ENCODE results near the gene CST3.
"Not testable (repeated sequence)": the region's sequence is repeated elsewhere in the genome, so short reads cannot be mapped to it uniquely, and the experiment has no call there.

CST3 gene

DNA sequence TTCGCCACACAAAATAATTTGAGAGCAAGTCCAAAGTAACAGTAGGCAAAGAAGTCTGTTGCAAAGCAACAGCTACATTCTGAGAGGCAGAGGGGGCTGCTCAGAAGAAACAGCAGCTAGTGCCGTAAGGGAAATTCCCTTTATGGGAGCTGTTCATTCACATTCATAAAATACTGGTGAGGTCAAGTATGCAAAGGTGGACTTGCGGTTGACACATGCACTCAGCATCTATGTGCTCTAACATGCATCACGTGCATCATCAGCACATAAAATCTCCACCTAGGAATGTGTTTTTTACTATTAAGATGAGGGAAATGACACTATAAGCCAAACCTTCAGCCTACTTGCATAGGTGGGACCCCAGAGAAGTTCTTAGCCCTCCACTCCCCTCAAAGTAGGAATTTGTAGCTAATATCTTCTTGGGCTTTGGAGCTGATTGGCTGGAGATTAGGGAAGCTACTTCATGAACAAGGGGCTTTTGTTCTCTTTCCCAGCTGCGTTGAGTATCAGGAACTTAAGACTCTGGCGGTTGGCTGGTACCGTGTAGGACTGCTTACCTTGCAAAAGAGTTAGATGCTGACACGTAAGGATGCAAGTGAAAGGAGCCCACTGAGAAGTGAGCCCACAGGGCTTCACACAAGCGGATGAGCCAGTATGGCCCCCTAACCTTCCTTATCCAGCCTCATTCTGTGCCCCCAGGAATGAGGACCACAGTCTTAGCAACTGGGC is 12.4 kb downstream of the CST3 start:
- peak; percentile 22 for DNase-seq

DNA sequence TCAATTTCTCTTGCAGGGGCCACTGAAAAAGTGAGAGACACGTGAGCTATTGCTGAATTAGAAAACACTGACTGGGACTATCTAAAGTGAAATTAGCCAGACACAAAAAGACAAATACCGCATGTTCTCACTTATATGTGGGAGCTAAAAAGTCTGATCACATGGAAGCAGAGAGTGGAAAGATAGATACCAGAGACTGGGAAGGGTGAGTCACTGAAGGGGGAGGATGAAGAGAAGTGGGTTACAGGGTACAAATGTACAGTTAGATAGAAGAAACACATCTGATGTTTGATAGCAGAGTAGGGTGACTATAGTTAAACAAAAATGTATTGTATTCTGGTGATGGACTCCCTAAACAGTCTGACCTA is 13.4 kb downstream of the CST3 start:
- DNase-seq, result no peak

GRCh38 chr20:23623666-23624323 is 14.0 kb downstream of the CST3 start:
- no peak for DNase-seq

DNA sequence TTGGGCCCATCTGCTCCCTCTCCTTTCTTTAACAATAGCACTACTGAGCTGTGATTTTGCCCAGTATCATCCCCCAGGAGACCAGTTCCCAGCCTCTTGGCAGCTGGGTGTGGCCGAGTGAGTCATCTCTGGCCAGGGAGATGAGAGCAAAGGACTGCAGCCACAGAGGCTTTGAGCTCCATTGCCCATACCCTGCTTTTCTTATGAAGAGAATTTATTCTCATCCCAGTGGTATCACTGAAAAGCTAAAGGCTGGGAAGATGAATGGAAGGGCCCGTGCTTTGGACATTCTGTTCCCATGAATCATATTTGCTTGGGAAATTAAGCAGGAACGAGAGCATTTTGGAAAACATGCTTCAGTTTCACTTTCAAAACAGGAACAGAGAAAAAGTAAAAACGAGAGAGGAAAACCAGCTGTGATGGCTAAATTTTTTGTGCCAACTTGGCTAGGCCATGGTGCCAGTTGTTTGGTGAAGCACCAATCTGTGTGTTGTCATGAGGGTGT is 14.9 kb downstream of the CST3 start:
- DNase-seq, result peak; percentile 60

DNA sequence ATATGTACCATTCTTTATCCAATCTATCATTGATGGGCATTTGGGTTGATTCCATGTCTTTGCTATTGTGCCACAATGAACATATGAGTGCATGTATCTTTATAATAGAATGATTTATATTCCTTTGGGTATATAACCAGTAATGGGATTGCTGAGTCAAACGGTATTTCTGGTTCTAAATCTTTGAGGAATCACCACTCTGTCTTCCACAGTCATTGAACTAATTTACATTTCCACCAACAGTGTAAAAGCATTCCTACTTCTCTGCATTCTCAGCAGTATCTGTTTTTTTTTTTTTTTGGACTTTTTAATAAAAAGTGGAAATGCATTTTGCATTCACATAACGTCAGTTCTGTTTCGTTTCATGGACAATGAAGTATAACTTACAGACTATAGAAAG is 15.4 kb downstream of the CST3 start:
- not testable (repeated sequence) for DNase-seq

DNA sequence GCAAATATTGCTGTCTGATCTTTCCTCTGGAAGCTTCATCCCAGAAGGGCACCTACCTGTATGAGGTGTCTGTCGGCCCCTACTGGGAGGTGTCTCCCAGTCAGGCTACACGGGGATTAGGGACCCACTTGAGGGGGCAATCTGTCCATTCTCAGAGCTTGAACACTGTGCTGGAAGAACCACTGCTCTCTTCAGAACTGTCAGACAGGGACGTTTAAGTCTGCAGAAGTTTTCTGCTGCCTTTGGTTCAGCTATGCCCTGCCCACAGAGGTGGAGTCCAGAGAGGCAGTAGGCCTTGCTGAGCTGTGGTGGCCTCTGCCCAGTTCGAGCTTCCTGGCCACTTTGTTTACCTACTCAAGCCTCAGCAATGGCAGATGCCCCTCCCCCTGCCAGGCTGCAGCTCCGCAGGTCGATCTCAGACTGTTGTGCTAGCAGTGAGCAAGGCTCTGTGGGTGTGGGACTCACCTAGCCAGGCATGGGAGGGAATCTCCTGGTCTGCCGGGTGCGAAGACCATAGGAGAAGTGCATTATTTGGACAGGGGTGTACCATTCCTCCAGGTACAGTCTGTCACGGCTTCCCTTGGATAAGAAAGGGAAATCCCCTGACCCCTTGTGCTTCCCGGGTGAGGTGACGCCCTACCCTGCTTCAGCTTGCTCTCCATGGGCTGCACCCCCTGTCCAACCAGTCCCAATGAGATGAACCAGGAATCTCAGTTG is 16.9 kb downstream of the CST3 start:
- not testable (repeated sequence) for DNase-seq

DNA sequence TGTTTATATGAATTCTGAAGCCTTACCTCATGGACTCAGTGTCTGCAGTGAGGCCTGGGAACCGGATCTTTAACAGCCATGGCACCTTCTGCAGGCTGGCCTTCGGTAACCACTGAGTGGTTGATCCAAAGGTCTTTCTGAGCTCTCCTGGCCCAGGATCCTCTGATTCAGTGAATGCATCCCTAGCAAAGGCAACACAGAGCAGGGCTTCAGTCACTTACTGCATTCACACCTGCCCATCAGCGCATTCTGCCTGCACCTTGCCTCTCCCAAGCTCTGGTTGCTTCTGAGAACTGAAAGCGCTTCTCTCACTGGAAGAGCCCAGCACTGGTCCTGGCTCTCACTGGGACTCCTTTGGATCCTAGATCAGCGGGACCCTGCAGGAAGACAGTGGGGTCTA is 23.6 kb downstream of the CST3 start:
- DNase-seq, result no peak

DNA sequence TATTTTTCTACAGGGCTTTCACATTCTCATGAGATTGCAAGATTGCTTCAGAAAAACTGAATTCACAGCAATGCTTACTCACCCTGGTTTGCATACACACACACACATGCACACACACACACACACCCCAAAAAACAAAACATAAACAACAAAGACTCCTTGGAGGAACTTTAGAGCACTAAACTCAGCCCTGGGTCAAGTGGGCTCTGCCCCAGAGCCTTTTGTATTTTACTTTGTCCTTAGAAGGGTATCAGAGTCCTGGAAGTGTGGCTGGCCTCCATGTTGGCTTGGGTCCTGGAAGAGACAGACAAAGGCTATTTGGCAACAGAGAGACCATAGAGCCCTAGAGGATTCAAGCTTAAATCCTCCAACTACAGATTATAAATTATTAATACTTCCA is 24.1 kb downstream of the CST3 start:
- DNase-seq, result no peak

- no peak for DNase-seq
Observed at GRCh38 chr20:23612396-23612795, 25.4 kb downstream of the CST3 start.

- no peak for DNase-seq
Observed at GRCh38 chr20:23609486-23610109, 28.2 kb downstream of the CST3 start.

DNA sequence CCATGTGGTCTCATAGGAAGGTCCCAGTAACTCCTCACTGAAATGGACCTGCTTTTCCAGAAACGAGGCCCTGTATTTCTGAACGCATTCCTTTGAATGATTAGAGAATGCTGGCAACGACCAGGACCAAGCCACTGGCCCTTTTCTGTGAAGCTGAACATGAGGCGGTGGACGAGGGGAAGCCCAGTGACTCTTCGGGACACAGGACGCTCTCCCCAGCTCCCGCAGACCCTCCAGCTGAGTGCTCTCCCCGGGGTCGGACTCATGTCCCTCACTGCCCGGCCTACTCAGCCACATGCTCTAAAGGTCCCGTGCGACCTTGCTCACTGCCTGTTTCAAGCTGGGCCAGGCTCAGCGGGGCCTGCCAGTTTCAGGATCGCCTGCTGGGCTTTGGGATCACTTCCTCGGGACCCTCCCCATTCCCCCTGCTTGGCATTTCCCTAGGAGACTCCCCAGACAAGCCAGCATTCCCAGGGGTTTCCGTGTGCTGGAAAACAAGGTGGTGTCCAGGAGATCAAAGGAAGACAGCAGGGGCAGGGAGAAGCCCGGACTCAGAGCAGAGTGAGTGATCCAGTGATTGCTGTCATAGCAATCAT is 29.4 kb downstream of the CST3 start:
- no peak for DNase-seq

- no peak for DNase-seq
Observed at GRCh38 chr20:23607497-23608245, 30.1 kb downstream of the CST3 start.

DNA sequence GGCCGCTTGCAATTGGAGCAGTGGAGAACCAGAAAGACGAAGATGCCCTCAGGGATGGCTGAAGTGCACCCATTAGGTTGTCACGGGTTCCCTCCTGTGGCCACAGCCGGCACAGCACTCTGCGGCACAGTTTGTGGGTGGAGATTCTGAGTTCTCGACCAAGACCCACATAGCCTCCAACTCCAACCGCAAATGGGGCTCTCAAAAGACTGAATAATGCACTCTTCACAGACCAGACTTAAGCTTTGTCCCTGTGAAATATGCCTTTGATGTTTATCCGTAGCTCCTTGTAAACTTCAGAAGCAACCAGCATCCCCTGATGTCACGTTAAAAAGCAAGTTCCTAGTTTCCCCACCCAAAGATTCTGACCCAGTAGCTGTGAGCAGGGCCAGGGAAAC is 31.1 kb downstream of the CST3 start:
- DNase-seq, result peak; percentile 67

- no peak for DNase-seq
Observed at GRCh38 chr20:23605867-23606651, 31.7 kb downstream of the CST3 start, which contains the start of gene CST9. CST9 (minus strand) TSS chr20:23605917; CDS start chr20:23605864, 53 bp downstream.

- no peak for DNase-seq
Observed at GRCh38 chr20:23604306-23604705, 33.4 kb downstream of the CST3 start.

DNA sequence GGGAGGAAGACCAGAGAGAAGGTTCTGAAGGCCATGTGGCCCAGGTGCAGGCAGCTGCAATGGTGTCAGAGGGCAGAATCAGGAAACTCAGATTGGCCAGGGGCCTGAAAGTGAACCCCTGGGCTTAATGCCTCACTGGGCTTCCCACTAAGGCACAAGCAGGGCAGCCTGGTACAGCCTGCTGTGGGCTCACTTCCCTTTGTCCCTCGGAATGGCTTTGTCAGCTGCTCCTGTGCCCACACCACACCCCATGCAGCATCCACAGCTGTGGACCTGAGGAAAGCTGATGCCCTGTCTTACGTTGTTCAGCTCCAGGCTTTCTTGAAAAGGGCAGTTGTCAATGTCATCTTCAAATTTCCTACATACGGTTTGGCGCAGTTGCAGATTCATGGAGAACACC is 34.4 kb downstream of the CST3 start:
- no peak for DNase-seq

GRCh38 chr20:23602699-23603098 is 35.1 kb downstream of the CST3 start:
- DNase-seq, result no peak

DNA sequence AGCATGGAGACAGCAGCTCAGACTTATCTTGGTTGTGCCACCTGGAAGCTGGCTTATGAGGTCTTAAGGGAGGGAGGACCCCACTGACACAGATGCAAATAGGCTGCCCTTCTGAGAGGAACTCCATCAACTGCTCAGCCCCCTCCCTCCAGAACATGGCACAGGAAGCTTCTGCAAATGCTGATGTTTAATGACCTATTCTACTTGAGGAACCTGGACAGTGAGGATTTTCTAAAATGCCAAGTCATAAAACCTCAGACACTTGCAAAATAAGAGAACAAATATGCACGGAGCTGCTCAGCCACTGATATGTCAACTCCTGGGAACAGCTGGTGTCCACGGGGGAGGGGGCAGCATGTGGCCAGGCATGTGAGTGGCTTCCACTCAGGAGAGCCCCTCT is 35.5 kb downstream of the CST3 start:
- no peak for DNase-seq

GRCh38 chr20:23601715-23602114 is 36.0 kb downstream of the CST3 start:
- no peak for DNase-seq

DNA sequence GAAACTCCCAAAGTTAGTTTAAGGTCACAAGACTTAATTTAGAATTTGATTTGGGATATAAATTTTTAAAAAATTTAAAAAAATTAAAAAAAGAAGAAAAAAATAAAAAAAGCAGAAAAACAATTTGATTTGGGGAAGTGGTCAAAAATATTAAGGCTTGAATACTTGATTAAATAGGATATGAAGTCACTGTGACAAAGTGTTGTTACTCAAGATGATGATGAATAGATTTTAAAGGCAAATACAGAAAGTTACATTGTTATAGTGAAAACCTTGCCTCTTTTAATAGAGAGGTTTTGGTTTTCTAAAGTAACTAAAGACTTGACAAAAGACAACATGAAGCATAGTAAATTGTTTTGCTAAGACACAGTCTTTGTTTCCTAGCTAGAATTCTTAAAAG is 39.3 kb downstream of the CST3 start:
- DNase-seq, result no peak

- DNase-seq, result no peak
Observed at GRCh38 chr20:23596579-23597250, 41.0 kb downstream of the CST3 start.

All from kidney glomerular epithelial cell (primary cell).